ENCODE results near the gene ARAP1.

- no peak for TF ChIP-seq CTCF (IDR thresholded peaks at IDR 0.05 in 4 of 5, conservative IDR thresholded peaks at IDR 0.05 in 1 of 5)
- no peak for TF ChIP-seq POLR2A (IDR thresholded peaks at IDR 0.05)
Observed at GRCh38 chr11:72780296-72781062, 28.3 kb upstream of the ARAP1 start.

Measured in gastrocnemius medialis (tissue), 4 donors.